C4-2B (cell line): Measurements from ENCODE around the gene PFKL.

Experiments used
- H3K27ac ChIP-seq: fragments of 450-650 bp; 2 replicates; pipeline ENCODE4 v1.5.1; 2017
- CTCF ChIP-seq: fragments of 450-650 bp; conservative IDR thresholded peaks from 2 replicates; pipeline ENCODE4 v1.5.1; 2017; ENCODE audit warnings: mild to moderate bottlenecking
- ZFX ChIP-seq: fragments of 450-650 bp; IDR thresholded peaks from 2 replicates; pipeline ENCODE4 v1.6.1; 2017

The PFKL gene

GRCh38 chr21:44323591-44323990 lies 23.7 kb downstream of the PFKL start:
- TF ChIP-seq ZFX (no peak), CTCF (no peak)
- H3K27ac ChIP-seq = no peak overlapping the region

GRCh38 chr21:44324106-44324853 lies 24.4 kb downstream of the PFKL start:
- H3K27ac ChIP-seq = no peak overlapping the region
- no peak for TF ChIP-seq ZFX
- TF ChIP-seq CTCF = no peak

GRCh38 chr21:44324854-44325107 lies 24.9 kb downstream of the PFKL start:
- TF ChIP-seq ZFX (no peak), CTCF (no peak)
- no peak overlapping the region for H3K27ac ChIP-seq

GRCh38 chr21:44325386-44326271 lies 25.8 kb downstream of the PFKL start:
- TF ChIP-seq ZFX (no peak), CTCF (no peak)
- no peak overlapping the region for H3K27ac ChIP-seq

GRCh38 chr21:44326272-44326647 lies 26.4 kb downstream of the PFKL start:
- TF ChIP-seq ZFX (no peak), CTCF (no peak)
- no peak overlapping the region for H3K27ac ChIP-seq

- no peak for TF ChIP-seq CTCF
- TF ChIP-seq ZFX = no peak
Observed at GRCh38 chr21:44326716-44327602, 27.1 kb downstream of the PFKL start.

GRCh38 chr21:44327603-44327974 lies 27.7 kb downstream of the PFKL start:
- no peak overlapping the region for H3K27ac ChIP-seq
- TF ChIP-seq CTCF (no peak), ZFX (no peak)

More at GRCh38 chr21:44326716-44327602, 27.1 kb downstream of the PFKL start:
- H3K27ac ChIP-seq = no peak overlapping the region
